ENCODE measurements around the gene PAX5.

Gene PAX5

DNA sequence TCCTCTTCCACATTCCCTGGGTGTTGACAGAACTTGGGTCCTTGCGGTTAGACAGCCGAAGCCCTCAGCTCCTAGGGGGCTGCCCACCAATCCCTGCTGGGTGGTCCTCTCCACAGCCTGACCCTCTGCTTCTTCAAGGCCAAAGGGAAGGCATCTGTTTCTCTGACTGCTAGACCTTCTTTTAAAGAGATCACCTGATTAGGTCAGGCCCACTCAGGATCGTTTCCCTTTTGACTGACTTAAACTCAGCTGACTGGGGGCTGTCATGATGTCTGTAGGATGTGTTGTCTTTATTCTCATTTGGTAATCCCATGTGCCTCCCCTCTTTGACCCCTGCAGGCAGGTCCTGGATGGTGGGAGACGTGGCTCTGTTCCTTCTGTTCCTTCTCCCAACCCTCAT is 207.5 kb downstream of the PAX5 start:
- H3K27ac ChIP-seq (ENCODE audit: insufficient read depth, low read depth, low read length, poor library complexity, severe bottlenecking): no peak overlapping the region
- H3K36me3 ChIP-seq (ENCODE audit: control insufficient read depth, insufficient read depth, low read length): no peaks in the 10 kb centered on the region
- no peak overlapping the region for H3K4me3 ChIP-seq (ENCODE audit: insufficient read depth, low read depth, low read length)
- WGBS, 2 experiments: 97 to 99% methylated on average over 3 to 4 of the region's 4 CpGs
- no peaks in the 10 kb centered on the region for H3K9me3 ChIP-seq (ENCODE audit: control insufficient read depth, low read length)
- H3K4me1 ChIP-seq (ENCODE audit: control insufficient read depth, insufficient read depth, low read length): peaks cover 7% of the 10 kb centered on the region
- no peaks in the 10 kb centered on the region for H3K27me3 ChIP-seq (ENCODE audit: control insufficient read depth, insufficient read depth, low read length, poor library complexity, severe bottlenecking)

DNA sequence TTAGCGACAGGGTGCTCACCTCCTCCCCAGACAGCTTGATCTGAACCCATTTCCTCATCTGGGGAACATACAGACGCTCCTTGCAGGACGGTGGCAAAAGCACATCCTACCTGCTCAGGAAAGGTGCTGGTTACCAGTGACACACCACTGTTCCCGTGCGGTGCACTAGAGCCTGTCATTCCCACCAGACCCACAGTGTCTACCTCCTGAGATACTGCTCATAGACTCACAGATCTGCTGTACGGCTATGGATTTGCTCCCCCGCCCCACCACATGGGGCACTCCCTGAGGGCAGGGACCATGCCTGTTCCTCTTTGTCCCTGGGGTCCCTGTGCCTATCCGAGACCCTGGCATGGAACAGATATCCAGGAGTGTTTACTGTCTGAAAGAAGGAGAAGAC is 208.9 kb downstream of the PAX5 start:
- no peaks in the 10 kb centered on the region for H3K27me3 ChIP-seq (ENCODE audit: control insufficient read depth, insufficient read depth, low read length, poor library complexity, severe bottlenecking)
- no peaks in the 10 kb centered on the region for H3K9me3 ChIP-seq (ENCODE audit: control insufficient read depth, low read length)
- WGBS, 2 experiments: 89 to 93% methylated on average over 8 of the region's 8 CpGs
- H3K27ac ChIP-seq (ENCODE audit: insufficient read depth, low read depth, low read length, poor library complexity, severe bottlenecking): no peak overlapping the region
- H3K4me1 ChIP-seq (ENCODE audit: control insufficient read depth, insufficient read depth, low read length): peaks cover 15% of the 10 kb centered on the region
- H3K36me3 ChIP-seq (ENCODE audit: control insufficient read depth, insufficient read depth, low read length): no peaks in the 10 kb centered on the region
- no peak overlapping the region for H3K4me3 ChIP-seq (ENCODE audit: insufficient read depth, low read depth, low read length)

DNA sequence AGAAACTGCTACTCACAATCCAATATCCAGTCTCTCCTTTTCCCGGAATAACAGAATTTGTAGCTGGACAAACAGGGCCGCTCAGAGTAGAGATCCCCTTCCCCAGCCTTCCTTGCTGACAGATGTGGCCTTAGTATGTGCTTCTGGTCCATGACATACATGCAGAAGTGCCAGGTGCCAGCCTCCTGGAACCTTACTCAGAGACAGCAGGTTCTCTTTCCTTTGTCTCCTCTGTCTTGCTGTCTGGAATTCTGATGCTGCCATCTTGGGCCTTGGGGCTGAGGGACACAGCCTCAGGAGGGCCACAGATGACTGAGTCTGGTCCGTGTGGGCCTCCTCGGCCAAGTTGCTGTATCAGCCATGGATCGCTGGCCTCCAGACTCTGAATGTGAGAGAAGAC is 210.1 kb downstream of the PAX5 start:
- Histone ChIP-seq H3K9me3 (ENCODE audit: control insufficient read depth, low read length) (no peaks in the 10 kb centered on the region), H3K27ac (ENCODE audit: insufficient read depth, low read depth, low read length, poor library complexity, severe bottlenecking) (no peak overlapping the region), H3K27me3 (ENCODE audit: control insufficient read depth, insufficient read depth, low read length, poor library complexity, severe bottlenecking) (peaks cover 7% of the 10 kb centered on the region), H3K4me1 (ENCODE audit: control insufficient read depth, insufficient read depth, low read length) (peaks cover 24% of the 10 kb centered on the region), H3K4me3 (ENCODE audit: insufficient read depth, low read depth, low read length) (no peak overlapping the region), H3K36me3 (ENCODE audit: control insufficient read depth, insufficient read depth, low read length) (no peaks in the 10 kb centered on the region)
- WGBS, 2 experiments: 91 to 96% methylated on average over 5 of the region's 5 CpGs

DNA sequence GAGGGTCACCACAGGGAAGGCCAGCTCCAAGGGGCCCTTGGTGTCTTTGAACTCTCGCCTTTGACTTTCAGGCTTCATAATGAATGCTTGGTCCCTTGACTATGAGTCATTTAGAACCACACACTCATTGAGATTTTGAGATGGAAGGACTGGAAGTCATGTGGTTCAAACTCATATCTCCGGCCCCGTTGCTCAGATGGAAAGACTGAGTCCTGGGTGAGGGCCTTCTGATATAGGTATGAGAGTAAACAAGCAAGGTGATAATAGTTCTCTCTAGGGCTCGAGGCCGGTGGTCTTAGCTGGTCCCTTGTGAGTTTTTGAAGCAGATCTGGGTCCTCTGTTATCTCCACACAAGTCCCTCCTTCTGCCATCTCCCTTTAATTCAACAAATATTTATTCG is 210.6 kb downstream of the PAX5 start:
- Histone ChIP-seq H3K4me1 (ENCODE audit: control insufficient read depth, insufficient read depth, low read length) (peaks cover 27% of the 10 kb centered on the region), H3K9me3 (ENCODE audit: control insufficient read depth, low read length) (no peaks in the 10 kb centered on the region), H3K27ac (ENCODE audit: insufficient read depth, low read depth, low read length, poor library complexity, severe bottlenecking) (no peak overlapping the region), H3K27me3 (ENCODE audit: control insufficient read depth, insufficient read depth, low read length, poor library complexity, severe bottlenecking) (peaks cover 12% of the 10 kb centered on the region), H3K4me3 (ENCODE audit: insufficient read depth, low read depth, low read length) (no peak overlapping the region), H3K36me3 (ENCODE audit: control insufficient read depth, insufficient read depth, low read length) (no peaks in the 10 kb centered on the region)
- 97% methylated on average over 5 to 6 of the region's 6 CpGs for WGBS, 2 experiments

DNA sequence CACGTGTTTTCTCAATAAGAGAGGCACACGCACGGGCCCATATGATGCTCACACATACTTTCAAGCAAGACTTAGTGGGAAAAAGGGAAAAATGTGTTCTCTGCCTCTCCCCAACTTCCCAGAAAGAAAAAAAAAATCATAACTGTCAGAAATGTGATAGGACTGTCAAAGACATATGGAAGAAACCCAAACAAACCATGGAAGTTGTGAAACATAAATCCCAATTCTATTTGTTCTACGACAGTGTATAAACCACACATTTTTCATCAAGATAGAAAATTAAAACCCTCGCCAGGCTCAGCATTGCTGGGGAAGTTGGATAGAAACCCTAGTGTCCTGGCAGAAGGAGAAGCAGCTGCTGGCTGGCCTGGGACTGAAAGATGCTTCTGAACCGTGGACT is 211.9 kb downstream of the PAX5 start:
- Histone ChIP-seq H3K4me3 (ENCODE audit: insufficient read depth, low read depth, low read length) (no peak overlapping the region), H3K36me3 (ENCODE audit: control insufficient read depth, insufficient read depth, low read length) (no peaks in the 10 kb centered on the region), H3K27ac (ENCODE audit: insufficient read depth, low read depth, low read length, poor library complexity, severe bottlenecking) (no peak overlapping the region), H3K27me3 (ENCODE audit: control insufficient read depth, insufficient read depth, low read length, poor library complexity, severe bottlenecking) (peaks cover 24% of the 10 kb centered on the region), H3K4me1 (ENCODE audit: control insufficient read depth, insufficient read depth, low read length) (peaks cover 26% of the 10 kb centered on the region), H3K9me3 (ENCODE audit: control insufficient read depth, low read length) (no peaks in the 10 kb centered on the region)
- 88 to 96% methylated on average over 6 of the region's 6 CpGs for WGBS, 2 experiments

DNA sequence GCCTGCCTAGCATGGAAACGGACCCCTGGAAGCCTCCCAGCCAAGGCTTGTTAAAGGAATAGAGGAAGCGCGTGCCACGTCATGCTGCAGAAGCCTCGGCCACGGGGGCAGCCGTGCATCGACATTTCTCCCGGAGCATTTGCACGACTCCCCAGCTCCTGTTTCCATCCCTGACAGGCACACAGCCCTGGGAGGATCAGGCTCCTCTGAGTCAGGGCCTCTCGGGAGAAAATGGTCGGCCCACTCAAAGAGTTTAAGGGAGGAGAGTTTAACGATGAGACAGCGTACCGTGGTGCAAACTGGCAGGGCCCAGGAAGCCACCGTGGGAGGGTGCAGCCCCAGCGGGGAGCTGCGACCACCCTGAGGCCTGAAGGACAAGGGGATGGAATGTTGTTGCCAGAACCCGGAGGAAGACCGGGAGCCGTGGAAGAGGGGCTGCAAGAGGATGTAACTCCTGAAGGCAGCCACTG is 213.6 kb downstream of the PAX5 start:
- Histone ChIP-seq H3K4me3 (ENCODE audit: insufficient read depth, low read depth, low read length) (no peak overlapping the region), H3K9me3 (ENCODE audit: control insufficient read depth, low read length) (no peaks in the 10 kb centered on the region), H3K27me3 (ENCODE audit: control insufficient read depth, insufficient read depth, low read length, poor library complexity, severe bottlenecking) (peaks cover 28% of the 10 kb centered on the region), H3K36me3 (ENCODE audit: control insufficient read depth, insufficient read depth, low read length) (no peaks in the 10 kb centered on the region), H3K4me1 (ENCODE audit: control insufficient read depth, insufficient read depth, low read length) (peaks cover 26% of the 10 kb centered on the region), H3K27ac (ENCODE audit: insufficient read depth, low read depth, low read length, poor library complexity, severe bottlenecking) (no peak overlapping the region)
- 87 to 91% methylated on average over 21 of the region's 21 CpGs for WGBS, 2 experiments

DNA sequence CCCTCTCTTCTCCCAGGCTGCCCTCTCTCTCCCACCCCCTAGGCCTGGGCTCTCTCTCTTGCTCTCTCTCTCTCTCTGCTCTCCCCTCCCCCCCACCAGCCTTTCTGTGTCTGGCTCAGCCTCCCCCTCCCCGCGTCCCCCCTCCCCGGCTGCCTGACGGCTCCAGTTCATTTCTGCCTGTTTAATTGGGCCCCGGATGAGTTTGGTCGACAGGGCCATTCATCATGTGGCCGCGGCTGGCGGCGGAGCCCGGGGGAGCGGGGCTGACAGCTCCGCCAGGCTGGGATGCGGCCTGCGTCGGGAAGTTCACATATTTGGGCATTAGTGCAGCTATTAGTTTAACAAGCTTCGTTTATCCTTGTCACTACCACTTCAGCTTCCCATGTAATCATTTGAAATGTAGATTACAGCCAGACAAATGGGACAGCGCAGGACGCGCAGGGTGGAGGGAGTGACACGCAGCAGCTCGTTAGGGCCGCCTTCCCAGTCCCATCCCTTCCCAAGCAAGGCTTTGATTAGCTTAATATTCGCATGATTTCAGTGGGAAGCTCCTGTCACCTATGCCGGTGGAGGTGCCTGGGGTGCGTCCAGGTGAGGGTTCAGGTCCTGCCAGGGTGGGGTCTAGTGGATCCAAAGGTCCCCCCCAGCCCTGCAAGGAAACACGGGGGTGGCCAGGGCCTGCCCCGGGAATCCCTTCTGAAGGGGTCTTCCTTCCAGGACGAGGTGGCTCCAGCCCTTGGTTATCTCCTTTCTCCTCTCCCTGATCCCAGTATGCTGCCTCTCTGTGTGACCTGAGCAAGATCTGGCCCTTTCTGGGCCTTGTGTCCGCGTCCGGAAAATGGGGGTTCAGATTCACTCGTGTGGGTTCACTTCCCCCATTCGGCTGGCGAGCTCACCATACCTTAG is 214.8 kb downstream of the PAX5 start:
- 35 to 41% methylated on average over 35 of the region's 35 CpGs for WGBS, 2 experiments
- H3K27ac ChIP-seq (ENCODE audit: insufficient read depth, low read depth, low read length, poor library complexity, severe bottlenecking): no peak overlapping the region
- no peaks in the 10 kb centered on the region for H3K36me3 ChIP-seq (ENCODE audit: control insufficient read depth, insufficient read depth, low read length)
- H3K27me3 ChIP-seq (ENCODE audit: control insufficient read depth, insufficient read depth, low read length, poor library complexity, severe bottlenecking): peaks cover 28% of the 10 kb centered on the region
- H3K9me3 ChIP-seq (ENCODE audit: control insufficient read depth, low read length): no peaks in the 10 kb centered on the region
- no peak overlapping the region for H3K4me3 ChIP-seq (ENCODE audit: insufficient read depth, low read depth, low read length)
- peaks cover 26% of the 10 kb centered on the region for H3K4me1 ChIP-seq (ENCODE audit: control insufficient read depth, insufficient read depth, low read length)

DNA sequence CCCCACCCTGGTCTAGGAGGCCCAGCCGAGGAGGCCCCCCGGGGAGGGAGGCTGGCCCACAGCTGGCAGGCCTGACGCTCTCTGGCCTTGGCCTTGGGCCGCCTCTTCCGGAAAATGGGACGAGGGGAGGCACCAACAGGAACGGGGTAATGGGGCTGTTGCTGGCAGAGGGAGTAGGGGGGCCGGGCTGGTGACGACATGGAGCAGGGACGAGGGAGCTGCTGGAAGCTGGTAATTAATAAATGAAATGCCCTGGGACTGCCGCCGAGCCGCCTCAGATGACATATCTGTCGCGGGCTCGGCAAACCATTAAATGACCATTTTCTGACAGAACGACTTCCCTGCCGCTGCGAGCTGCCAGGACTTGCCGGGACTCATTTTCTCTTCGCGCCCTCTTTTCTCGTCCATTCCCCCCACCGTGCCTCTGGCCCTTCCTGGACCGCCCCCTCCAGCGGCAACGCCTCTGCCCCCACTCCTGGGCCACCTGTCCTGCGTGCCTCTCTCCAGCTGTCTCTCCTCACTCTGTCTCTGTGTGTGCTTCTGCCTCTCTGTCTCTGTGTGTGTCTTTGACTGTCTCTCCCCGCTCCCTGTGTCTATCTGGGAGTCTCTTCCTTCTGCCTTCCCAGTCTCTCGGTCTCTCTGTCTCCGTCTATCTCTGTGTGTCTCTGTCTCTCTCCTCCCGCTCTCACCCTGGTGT is 215.7 kb downstream of the PAX5 start:
- H3K27me3 ChIP-seq (ENCODE audit: control insufficient read depth, insufficient read depth, low read length, poor library complexity, severe bottlenecking): peaks cover 28% of the 10 kb centered on the region
- 52 to 55% methylated on average over 32 of the region's 32 CpGs for WGBS, 2 experiments
- no peaks in the 10 kb centered on the region for H3K36me3 ChIP-seq (ENCODE audit: control insufficient read depth, insufficient read depth, low read length)
- peaks cover 26% of the 10 kb centered on the region for H3K4me1 ChIP-seq (ENCODE audit: control insufficient read depth, insufficient read depth, low read length)
- no peak overlapping the region for H3K4me3 ChIP-seq (ENCODE audit: insufficient read depth, low read depth, low read length)
- no peaks in the 10 kb centered on the region for H3K9me3 ChIP-seq (ENCODE audit: control insufficient read depth, low read length)
- no peak overlapping the region for H3K27ac ChIP-seq (ENCODE audit: insufficient read depth, low read depth, low read length, poor library complexity, severe bottlenecking)

DNA sequence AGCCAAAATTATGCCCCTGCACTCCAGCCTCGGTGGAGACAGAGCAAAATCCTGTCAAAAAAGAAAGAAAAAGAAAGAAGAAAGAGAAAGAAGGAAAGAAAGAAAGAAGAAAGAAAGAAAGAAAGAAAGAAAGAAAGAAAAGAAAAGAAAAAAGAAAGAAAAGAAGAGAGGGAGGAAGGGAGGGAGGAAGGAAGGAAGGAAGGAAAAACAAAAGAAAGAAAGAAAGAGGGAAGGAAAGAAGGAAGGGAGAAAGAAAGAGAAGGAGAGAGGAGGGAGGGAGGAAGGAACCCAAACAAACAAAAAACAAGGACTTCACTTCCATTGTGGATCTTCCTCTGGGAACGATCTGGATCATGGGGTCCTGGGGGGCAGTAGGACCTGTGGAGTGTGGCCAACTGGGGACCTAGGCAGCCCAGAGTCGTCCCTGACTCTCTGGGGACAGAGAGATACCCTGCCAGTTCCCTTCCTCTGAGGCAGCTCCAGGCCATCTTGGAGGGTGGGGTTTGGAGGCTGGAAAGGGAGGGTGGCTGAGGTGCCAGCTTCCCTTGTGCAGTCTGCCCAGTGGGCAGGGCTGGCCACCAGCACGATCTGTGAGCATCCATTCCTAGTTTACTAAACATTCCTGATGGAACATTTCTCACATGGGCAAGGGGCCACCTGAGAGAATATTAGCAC is 216.8 kb downstream of the PAX5 start:
- Histone ChIP-seq H3K4me1 (ENCODE audit: control insufficient read depth, insufficient read depth, low read length) (peaks cover 26% of the 10 kb centered on the region), H3K36me3 (ENCODE audit: control insufficient read depth, insufficient read depth, low read length) (no peaks in the 10 kb centered on the region), H3K4me3 (ENCODE audit: insufficient read depth, low read depth, low read length) (no peak overlapping the region), H3K27me3 (ENCODE audit: control insufficient read depth, insufficient read depth, low read length, poor library complexity, severe bottlenecking) (peaks cover 28% of the 10 kb centered on the region), H3K27ac (ENCODE audit: insufficient read depth, low read depth, low read length, poor library complexity, severe bottlenecking) (no peak overlapping the region), H3K9me3 (ENCODE audit: control insufficient read depth, low read length) (no peaks in the 10 kb centered on the region)
- 86 to 89% methylated on average over 4 of the region's 4 CpGs for WGBS, 2 experiments

DNA sequence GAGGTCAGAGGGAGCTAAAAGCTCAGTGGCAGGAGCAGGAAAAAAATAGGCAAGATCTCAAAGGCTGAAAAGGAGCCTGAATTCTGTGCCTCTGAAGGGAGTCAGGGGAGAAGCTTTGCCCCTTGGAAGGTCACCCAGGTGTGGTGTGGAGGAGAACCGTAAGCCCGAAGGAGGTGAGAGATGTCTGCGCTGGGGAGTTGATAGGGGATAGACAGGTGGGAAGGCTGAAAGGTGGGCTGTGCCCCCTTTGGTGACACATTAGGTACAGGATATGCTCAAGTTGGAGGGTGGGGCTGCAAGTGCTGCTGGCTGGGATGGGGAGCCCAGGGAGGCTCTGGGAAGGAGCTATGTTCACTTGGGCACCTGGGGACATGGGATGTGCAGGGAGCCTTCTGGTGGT is 217.7 kb downstream of the PAX5 start:
- H3K4me3 ChIP-seq (ENCODE audit: insufficient read depth, low read depth, low read length): no peak overlapping the region
- no peaks in the 10 kb centered on the region for H3K36me3 ChIP-seq (ENCODE audit: control insufficient read depth, insufficient read depth, low read length)
- no peak overlapping the region for H3K27ac ChIP-seq (ENCODE audit: insufficient read depth, low read depth, low read length, poor library complexity, severe bottlenecking)
- 96 to 97% methylated on average over 3 of the region's 3 CpGs for WGBS, 2 experiments
- peaks cover 28% of the 10 kb centered on the region for H3K27me3 ChIP-seq (ENCODE audit: control insufficient read depth, insufficient read depth, low read length, poor library complexity, severe bottlenecking)
- peaks cover 25% of the 10 kb centered on the region for H3K4me1 ChIP-seq (ENCODE audit: control insufficient read depth, insufficient read depth, low read length)
- H3K9me3 ChIP-seq (ENCODE audit: control insufficient read depth, low read length): no peaks in the 10 kb centered on the region
